HG02981 (cell line): ENCODE measurements around the gene GPR84.

Experiments
- ATAC-seq: cut with Tn5 transposase; IDR thresholded peaks from one replicate; pipeline ENCODE4 v1.9.1; 2021; ENCODE audit warnings: mild to moderate bottlenecking, moderate library complexity; ENCODE audit not compliant: unreplicated experiment

Gene GPR84

DNA sequence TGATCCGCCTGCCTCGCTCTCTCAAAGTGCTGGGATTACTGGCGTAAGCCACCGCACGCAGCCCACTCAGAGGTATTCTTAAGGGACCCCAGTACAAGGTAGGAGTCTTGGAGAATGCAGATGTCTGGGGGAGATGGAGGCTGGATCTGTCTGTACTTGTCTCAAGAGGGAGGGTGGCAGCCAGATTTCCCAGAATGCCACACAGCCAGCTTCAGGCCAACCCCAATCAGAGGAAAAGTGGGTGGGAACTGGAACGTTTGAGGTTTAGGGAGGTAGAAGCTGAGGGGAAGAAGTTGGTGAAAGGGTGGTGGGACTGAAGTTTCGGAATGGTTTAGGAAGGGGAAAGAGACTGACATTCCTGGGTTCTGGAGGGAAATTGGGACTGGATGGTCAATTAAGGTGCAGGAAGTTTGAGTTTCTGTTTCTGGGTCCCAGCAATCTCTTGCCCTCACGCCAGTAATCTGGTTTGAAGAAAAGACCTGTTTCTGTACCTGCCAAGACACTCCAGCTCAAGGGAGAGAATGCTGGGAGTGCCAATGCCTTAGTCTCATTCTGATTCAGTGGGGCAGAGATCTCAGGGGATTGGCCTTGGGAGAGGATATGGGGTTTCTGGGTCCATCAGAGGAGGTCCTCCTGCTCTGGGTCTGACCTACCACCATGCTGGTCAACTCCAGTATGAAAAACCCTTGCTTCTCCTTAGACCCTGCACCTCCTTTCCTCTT is 28.4 kb upstream of the GPR84 start:
- no peak for ATAC-seq

DNA sequence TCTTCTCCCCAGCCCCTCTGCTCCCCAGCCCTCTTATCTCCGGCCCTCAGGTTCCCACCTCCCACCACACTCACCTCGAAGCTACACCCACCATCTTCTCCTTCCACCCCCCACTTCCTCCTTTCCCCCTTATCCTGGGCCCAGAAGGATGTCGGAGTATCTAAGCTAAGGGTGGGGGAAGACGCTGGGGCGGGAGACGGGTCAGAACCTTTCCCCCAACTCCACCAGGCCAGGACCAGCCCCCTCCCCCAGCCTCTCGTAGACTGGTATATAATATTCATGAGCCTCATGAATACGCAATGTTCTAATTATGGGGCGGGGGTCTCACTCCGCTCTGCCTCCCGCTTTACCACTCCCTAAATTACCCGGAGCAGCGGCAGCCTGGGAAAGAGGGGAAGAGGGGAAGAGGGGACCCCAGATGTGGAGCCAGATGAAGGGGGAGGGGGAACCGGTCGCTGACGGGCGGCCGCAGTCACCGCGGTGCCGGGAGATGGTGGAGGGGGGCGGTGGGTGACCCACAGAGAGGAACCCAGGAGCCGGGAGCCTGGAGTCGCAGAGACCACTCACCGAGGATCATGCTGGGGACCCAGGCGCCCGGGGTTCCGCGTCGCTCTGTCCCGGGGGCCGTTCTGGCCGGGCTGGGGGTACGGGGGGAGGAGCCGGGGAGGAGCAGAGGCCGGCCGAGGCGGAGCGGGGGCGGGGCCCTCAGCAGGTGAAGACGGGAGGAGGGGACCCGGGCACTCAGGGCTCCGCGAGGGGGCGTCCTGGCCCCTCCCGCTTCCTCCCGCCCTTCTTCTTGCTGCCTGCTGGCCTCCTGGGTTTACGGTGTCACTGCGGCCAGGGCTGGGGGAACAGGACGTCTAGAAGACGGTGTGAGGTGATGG is 26.6 kb upstream of the GPR84 start:
- ATAC-seq = peak; percentile 50

DNA sequence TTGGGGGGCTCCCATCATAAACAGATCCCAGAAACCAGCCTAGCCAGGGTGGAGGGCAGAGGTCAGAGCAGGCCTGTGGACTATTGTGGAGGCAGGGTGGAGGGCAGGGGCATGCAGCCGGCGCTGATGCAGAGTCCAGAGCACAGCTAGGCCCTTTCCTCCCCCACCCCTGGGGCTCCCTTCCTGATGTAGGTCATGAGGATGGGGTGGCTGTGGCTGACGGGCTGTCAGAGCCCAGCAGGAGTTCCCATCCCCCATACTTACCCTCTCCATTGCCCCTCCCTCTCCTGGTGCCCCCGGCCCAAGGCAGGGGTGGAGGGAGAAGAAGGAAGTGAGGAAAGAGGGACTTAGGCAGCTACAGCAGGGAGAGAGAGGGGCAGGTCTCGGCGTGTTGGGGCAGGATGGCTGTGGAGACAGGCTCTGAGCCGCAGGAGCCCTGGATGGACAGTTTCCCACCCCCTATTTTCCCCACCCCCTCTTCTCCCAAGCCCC is 25.9 kb upstream of the GPR84 start:
- ATAC-seq = no peak

DNA sequence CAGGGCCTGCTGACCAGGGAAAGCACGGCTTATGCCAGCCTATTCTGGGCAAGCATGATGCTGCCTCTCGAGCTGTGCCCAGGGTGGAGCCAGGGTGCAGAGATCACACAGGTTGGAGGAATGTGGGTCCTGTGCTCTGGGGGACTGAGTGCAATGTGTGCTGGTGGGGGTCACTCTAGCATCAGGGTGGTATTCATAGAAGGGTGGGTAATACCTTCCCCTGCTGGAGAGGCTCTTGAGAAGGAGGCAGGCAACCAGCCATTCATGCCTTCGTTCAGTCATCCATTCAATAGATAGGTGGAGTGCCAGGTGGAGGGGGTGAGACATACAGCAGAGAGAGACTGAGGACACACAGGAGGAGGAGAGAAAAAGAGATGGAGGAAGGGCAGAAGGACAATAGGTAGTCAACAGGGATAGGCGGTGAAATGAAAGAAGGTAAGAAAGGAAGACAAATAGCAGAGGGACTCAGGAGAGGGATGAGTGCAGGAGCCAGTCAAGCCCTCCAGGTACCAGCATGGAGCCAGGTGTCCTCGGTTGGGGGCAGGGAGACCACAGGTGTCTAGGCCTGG is 25.4 kb upstream of the GPR84 start:
- ATAC-seq = no peak

DNA sequence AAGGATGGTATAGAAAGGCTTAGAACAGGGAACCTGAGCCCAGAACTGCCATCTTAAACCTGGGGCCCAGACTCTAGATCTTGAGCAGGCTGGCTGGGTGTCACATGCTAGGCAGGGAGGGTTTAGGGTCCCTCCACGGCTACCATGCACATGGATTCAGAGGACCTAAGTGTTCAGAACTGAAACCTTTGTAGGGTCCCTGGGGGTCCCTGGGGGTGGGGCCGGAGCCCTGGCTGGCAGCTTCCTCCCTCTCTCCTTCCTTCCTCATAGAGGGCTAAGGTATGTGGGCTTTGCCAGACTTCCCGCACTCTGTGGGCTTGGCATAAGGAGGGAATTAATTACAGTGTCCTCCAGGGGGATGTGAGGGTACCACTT is 24.8 kb upstream of the GPR84 start:
- no peak for ATAC-seq

GRCh38 chr12:54388237-54389133 is 24.2 kb upstream of the GPR84 start:
- no peak for ATAC-seq

DNA sequence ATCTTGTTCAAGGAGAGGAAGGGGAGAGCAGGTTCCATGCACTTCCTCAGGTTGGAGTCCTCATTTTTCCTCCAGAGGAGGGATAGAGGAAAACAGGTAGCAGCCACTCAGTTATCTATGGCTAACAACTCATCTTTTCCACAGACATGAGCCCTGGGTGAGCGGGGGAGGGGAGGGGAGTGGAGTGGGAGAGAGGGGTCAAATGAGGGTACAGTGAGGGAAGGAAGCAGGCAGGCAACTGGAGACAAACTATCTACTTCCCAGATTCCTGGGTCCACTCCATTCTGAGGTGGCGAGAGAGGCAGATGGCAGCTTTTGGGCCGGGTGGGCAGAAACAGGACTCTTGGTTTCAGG is 22.8 kb upstream of the GPR84 start:
- ATAC-seq = no peak

DNA sequence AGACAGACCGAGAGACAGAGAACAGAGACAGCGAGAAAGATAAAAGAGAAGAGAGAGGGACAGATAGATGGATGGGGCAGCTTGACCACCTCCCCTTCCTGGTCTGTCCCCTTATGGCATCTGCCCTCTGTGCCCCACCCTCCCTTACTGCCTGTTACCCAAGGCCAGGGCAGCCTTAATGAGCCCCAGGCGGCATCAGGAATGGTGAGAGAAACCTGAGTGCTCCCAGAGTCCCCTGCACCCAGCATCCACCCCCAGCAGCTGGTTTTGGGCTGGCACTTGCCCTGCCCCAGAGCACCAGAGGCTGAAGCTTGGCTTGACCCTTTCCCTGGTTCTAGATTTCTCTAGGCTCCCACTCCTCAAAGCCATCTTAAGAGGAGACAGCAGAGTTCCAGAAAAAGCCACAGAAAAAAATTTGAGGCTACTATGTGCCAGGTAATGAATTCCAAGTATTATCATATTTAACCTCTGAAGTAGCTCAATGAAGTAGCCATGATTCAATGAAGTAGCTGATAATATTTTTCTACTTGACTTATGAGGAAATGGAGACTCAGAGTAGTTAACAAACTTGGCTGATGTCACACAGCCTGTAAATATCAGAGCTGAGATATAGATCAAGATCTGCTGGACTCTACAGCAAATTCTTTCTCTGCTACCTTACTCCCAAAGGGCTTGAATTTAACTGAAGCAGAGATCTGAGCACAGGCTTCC is 22.3 kb upstream of the GPR84 start:
- ATAC-seq = no peak

- ATAC-seq = peak; percentile 67
Measured at GRCh38 chr12:54385251-54385914, 21.1 kb upstream of the GPR84 start.

DNA sequence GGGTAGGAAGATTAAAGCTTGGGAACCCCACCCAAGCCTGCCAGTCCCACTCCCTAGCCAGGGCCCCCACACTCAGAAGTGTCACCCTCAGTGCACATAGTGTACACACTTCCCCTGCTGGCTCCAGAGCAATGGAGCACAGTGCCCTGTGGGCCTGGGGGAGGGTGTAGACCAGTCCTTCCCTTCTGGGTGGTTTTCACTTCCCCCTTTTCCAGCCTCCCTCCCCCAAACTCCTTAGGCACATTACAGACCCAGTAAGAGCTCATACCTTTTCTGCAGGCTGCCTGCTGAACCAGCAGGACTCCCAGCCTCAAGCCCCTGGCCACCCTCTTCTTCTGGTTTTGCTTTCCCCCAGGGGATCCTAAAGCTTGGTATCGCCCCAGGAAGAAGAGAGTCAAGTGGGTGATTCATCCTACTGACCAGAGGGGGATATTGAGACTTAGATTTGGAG is 20.3 kb upstream of the GPR84 start, which contains the start of gene ZNF385A:
ZNF385A (minus strand) TSS at position 143 of the 451 bp plus-strand sequence. CDS start 219 bp downstream, outside the sequence.
- peak; percentile 34 for ATAC-seq

DNA sequence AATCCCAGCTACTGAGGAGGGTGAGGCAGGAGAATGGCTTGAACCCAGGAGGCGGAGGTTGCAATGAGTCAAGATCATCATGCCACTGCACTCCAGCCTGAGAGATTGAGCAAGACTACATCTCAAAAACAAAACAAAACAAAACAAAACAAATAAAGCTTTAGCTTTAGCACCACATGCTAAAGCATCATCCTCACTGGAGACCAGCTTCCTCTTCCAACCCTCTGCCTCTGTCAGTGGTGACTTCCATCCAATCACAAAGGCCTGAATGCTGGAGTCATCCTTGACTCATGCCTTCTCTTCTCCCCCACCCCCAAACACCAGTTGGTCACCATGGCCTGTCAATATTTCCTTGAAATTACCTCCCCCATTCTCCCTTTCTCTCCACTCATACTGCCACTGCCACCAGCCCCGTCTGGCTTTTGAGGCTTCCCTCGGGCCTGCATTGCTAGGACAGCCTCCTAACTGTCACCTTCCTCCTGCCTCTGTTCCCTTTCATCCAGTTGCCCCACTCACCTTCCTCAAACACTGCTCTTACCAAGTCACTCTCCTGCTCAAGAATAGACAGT is 18.8 kb upstream of the GPR84 start:
- ATAC-seq = no peak

- ATAC-seq = no peak
Measured at GRCh38 chr12:54381136-54381535, 16.9 kb upstream of the GPR84 start.

- peak; percentile 78 for ATAC-seq
Measured at GRCh38 chr12:54379398-54380201, 15.3 kb upstream of the GPR84 start.

GRCh38 chr12:54378796-54379397 is 14.6 kb upstream of the GPR84 start:
- no peak for ATAC-seq

GRCh38 chr12:54377797-54378515 is 13.7 kb upstream of the GPR84 start:
- ATAC-seq = no peak

DNA sequence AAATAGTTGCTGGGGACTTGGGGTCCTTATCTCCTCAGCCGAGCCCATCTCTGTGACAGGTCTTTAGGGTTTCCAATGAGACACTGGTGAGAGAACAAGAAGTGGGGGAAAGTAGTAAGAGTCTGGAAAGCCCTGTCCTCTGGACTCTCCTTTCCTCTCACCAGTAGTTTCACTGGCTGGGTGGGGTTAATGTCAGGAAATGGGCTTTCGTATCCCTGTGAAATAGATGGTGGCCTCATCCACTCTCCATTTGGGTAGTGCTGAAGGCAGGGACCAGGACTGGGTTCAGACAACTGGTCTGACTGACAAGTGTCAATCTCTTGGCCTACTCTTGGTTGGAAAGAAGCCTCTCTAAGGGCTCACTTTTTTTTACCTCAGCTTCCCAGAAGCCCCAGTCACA is 12.7 kb upstream of the GPR84 start:
- ATAC-seq = no peak

- no peak for ATAC-seq
Measured at GRCh38 chr12:54376596-54376995, 12.3 kb upstream of the GPR84 start.
